Body of pancreas (tissue), 4 donors: ENCODE measurements around the gene ZNF133. TPM values are rescaled to one million over a fixed set of nuclear protein-coding genes. Genes with fewer than 3 reads are reported as not detected.

Experiments
- ATAC-seq: fragments of 150-250 bp; one replicate; pipeline ENCODE4 v1.9.1; 2016
- DNase-seq, 4 donors: peaks; one replicate each; pipeline ENCODE4 v3.0.0-alpha.2; 2019
- H3K27ac ChIP-seq, 4 donors: fragments of 200-600 bp; sonication (generic); 1 replicate in 3 of 4; 2 replicates in 1 of 4; pipeline versions ENCODE4 v1.5.1 to v1.6.1; 2016 to 2019; ENCODE audit warnings: mild to moderate bottlenecking in 1 of 4, mixed read lengths in 1 of 4, moderate library complexity in 1 of 4
- H3K27me3 ChIP-seq, 2 donors: fragments of 200-600 bp; sonication (generic); one replicate each; pipeline ENCODE4 v1.6.0; 2016; ENCODE audit warnings: mild to moderate bottlenecking in 1 of 2
- H3K36me3 ChIP-seq, 2 donors: fragments of 200-600 bp; sonication (generic); replicated peaks in 1 of 2; 2 replicates each; pipeline ENCODE4 v1.5.1; 2016; ENCODE audit warnings: low read depth in 2 of 2; ENCODE audit not compliant: insufficient read depth in 1 of 2
- H3K4me1 ChIP-seq: fragments of 200-600 bp; sonication (generic); one replicate; pipeline ENCODE4 v1.6.0; 2016
- H3K4me3 ChIP-seq, 2 donors: fragments of 200-600 bp; sonication (generic); 1 replicate in 1 of 2; 2 replicates in 1 of 2; pipeline ENCODE4 v1.5.1; 2016 to 2019
- H3K9me3 ChIP-seq, 3 donors: fragments of 200-600 bp; sonication (generic); 1 replicate in 2 of 3; 2 replicates in 1 of 3; pipeline ENCODE4 v1.5.1; 2016
- CTCF ChIP-seq, 7 experiments: fragments of 450-650 bp in 4 of 7; fragments of 200-600 bp in 3 of 7; sonication (generic) in 3 of 7; IDR thresholded peaks; one replicate each; pipeline ENCODE4 v1.5.1; 2016 to 2019; ENCODE audit warnings: antibody characterized with exemption in 7 of 7
- POLR2A ChIP-seq, 3 donors: fragments of 450-650 bp; IDR thresholded peaks; one replicate each; pipeline ENCODE4 v1.6.1; 2016; ENCODE audit warnings: antibody characterized with exemption in 3 of 3, mild to moderate bottlenecking in 2 of 3
- WGBS, 2 donors: methylation state at CpG; one replicate each; pipeline ENCODE4 v1.1.5; 2017; 5-methylcytosine and 5-hydroxymethylcytosine counted together
- intact Hi-C: fragments of 100-400 bp; cut with DNase I; formaldehyde crosslinking; loops from one replicate; pipeline ENCODE4 v1.15.1; 2023
- total RNA-seq, 2 donors: library from RNA; depleted of rRNA; stranded (reverse); fragments of >200 nt; gene quantifications; one replicate each; pipeline ENCODE4 v1.1.0, GENCODE V29; 2016

Gene ZNF133
- total RNA-seq, 2 donors from 2014 or later = 10.9 to 22.7 TPM

DNA sequence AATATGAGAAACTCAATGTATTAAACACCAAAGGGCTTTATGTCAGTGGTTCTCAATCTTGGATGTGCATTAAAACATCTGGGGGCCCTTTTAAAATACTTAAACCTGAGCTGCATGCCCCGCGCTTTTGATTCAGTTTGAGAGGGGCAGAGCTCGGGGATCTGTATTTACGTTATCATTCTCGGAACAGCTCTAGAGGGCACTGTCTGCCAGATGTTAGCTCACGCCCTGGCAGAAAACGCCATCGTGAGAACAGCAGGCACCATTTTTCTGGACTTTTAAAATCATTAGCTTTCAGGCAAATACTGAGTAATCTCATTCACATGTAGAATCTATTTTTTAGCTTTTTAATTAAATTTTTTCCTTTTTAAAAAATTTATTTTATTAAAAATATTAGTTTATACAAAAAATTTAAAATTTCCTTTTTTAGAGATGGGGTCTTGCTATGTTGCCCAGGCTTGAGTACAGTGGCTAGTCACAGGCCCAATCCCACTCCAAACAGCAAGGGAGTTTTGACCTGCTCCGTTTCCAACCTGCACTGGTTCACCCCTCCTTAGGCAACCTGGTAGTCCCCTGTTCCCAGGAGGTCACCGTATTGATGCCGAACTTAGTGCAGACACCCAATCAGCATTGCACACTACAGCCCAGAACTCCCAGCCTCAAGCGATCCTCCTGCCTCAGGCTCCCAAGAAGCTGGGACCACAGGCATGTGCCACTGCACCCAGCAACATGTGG, 30.0 kb upstream of the ZNF133 start:
- DNase-seq (no peak), ATAC-seq (no peak)
- 75 to 77% methylated on average over 11 to 12 of the region's 12 CpGs for WGBS, 2 donors
- H3K27ac ChIP-seq = no peak overlapping the region
- H3K27me3 ChIP-seq = no peaks in the 10 kb centered on the region
- TF ChIP-seq POLR2A (IDR thresholded peaks at IDR 0.05) (no peak), CTCF (IDR thresholded peaks at IDR 0.05) (no peak)
- H3K36me3 ChIP-seq = no peaks in the 10 kb centered on the region
- H3K4me3 ChIP-seq = no peak overlapping the region
- H3K9me3 ChIP-seq = no peaks in the 10 kb centered on the region
- H3K4me1 ChIP-seq = no peaks in the 10 kb centered on the region
- intact Hi-C loops = no loop called here

DNA sequence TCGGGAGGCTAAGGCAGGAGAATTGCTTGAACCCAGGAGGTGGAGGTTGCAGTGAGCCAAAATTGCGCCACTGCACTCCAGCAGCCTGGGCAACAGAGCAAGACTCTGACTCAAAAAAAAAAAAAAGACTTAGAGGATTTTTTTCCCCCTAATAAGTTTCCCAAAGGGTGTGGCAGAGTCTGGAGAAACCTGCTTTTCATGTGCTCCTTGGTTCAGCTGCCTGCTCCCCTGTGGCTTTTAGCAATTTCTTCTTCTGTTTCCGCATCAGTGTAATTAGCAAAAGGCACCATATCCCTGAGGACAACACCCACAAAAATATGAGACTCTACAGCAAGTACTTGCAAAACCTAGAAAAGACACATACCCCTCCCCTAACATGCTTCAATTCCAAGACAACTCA, 28.6 kb upstream of the ZNF133 start:
- H3K27ac ChIP-seq = no peak overlapping the region
- 85 to 98% methylated on average over 2 to 3 of the region's 3 CpGs for WGBS, 2 donors
- no peaks in the 10 kb centered on the region for H3K4me1 ChIP-seq
- H3K36me3 ChIP-seq = no peaks in the 10 kb centered on the region
- ATAC-seq = no peak
- H3K9me3 ChIP-seq = no peaks in the 10 kb centered on the region
- H3K4me3 ChIP-seq = no peak overlapping the region
- no peak for DNase-seq
- intact Hi-C loops = no loop called here
- H3K27me3 ChIP-seq = no peaks in the 10 kb centered on the region
- TF ChIP-seq POLR2A (IDR thresholded peaks at IDR 0.05) = no peak
- no peak for TF ChIP-seq CTCF (IDR thresholded peaks at IDR 0.05)

DNA sequence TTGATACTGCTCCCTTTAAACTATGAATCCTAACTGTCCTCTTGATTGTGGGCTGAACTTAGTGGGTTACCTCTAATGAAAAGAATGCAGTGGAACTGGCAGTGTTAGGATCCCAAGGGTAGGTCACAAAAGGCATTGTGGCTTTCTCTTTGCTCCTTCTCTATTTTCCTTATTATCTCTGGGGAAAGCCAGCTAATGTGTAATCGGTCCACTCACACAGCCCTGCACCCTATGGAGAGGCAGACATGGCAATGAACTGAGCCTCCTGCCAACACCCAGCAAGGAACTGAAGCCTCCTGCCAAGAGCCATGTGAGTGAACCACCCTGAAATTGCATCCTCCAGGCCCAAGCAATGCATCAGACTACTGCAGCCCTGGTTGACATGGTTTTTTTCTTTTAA, 24.6 kb upstream of the ZNF133 start:
- WGBS, 2 donors = 12 to 42% methylated on average over 1 of the region's 1 CpG
- Histone ChIP-seq H3K27ac (no peak overlapping the region), H3K4me1 (no peaks in the 10 kb centered on the region), H3K36me3 (no peaks in the 10 kb centered on the region), H3K9me3 (no peaks in the 10 kb centered on the region), H3K4me3 (no peak overlapping the region), H3K27me3 (no peaks in the 10 kb centered on the region)
- DNase-seq (peak in 1 of 4 donors; percentile 38), ATAC-seq (peak; percentile 81)
- intact Hi-C loops = no loop called here
- TF ChIP-seq CTCF (IDR thresholded peaks at IDR 0.05) (no peak), POLR2A (IDR thresholded peaks at IDR 0.05) (no peak)

DNA sequence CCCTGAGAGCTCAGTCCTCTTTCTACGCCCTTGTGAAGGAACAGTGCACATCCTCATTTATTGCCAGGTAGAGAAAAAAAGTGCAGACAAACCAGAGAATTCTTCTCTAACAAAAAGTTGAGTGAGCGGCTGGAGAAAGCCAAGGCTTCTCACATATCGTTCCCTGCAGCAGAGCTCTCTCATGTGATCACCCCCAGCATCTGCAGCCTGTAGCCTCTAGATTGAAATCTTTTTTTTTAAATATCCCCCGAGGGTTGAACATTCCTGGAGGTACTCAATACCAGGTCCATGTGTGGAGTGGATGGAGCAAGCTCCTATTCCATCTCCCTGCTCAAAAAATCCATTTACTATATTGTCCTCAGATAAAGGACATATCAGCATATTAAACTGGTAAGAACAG, 22.9 kb upstream of the ZNF133 start:
- TF ChIP-seq POLR2A (IDR thresholded peaks at IDR 0.05) (no peak), CTCF (IDR thresholded peaks at IDR 0.05) (no peak)
- no peak for DNase-seq
- intact Hi-C loops = no loop called here

DNA sequence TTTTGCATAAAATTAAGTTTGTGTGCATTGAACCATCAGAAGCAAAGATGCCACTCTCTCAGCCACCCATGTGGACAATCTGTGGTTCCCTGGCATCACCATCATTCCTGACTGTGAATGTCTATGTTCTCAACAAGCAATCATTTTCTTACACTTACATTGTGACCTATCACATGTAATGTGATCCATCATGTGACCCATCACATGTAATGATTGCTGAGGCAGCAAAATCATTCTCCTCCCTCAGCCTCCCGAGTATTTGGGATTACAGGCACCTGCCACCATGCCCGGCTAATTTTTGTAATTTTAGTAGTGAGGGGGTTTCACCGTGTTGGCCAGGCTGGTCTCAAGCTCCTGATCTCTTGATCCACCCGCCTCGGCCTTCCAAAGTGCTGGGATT, 22.0 kb upstream of the ZNF133 start:
- ATAC-seq = no peak
- Histone ChIP-seq H3K27ac (no peak overlapping the region), H3K4me3 (no peak overlapping the region), H3K27me3 (no peaks in the 10 kb centered on the region), H3K36me3 (no peaks in the 10 kb centered on the region), H3K4me1 (no peaks in the 10 kb centered on the region), H3K9me3 (no peaks in the 10 kb centered on the region)
- WGBS, 2 donors = 57 to 61% methylated on average over 5 of the region's 5 CpGs
- intact Hi-C loops = no loop called here
- DNase-seq = no peak
- TF ChIP-seq POLR2A (IDR thresholded peaks at IDR 0.05) = no peak
- TF ChIP-seq CTCF (IDR thresholded peaks at IDR 0.05) = no peak

More for the DNA sequence above, 22.9 kb upstream of the ZNF133 start:
- Histone ChIP-seq H3K27ac (no peak overlapping the region), H3K36me3 (no peaks in the 10 kb centered on the region), H3K4me1 (no peaks in the 10 kb centered on the region), H3K27me3 (no peaks in the 10 kb centered on the region), H3K4me3 (no peak overlapping the region), H3K9me3 (no peaks in the 10 kb centered on the region)
- ATAC-seq = no peak
- 38 to 44% methylated on average over 4 of the region's 4 CpGs for WGBS, 2 donors
